ENCODE results near the gene TECR.
"Not testable (repeated sequence)": the region's sequence is repeated elsewhere in the genome, so short reads cannot be mapped to it uniquely, and the experiment has no call there.

The TECR gene

GRCh38 chr19:14599548-14600147 is 70.3 kb downstream of the TECR start:
- no peak for DNase-seq

- no peak for DNase-seq
Measured at GRCh38 chr19:14603990-14604387, 74.6 kb downstream of the TECR start.

GRCh38 chr19:14606627-14607026 is 77.2 kb downstream of the TECR start:
- no peak for DNase-seq

- DNase-seq, result no peak
Measured at GRCh38 chr19:14611051-14611450, 81.7 kb downstream of the TECR start.

- not testable (repeated sequence) for DNase-seq
Measured at GRCh38 chr19:14612242-14612641, 82.8 kb downstream of the TECR start.

- DNase-seq, result no peak
Measured at GRCh38 chr19:14612657-14613056, 83.3 kb downstream of the TECR start.

- not testable (repeated sequence) for DNase-seq
Measured at GRCh38 chr19:14613399-14614098, 84.2 kb downstream of the TECR start.

- no peak for DNase-seq
Measured at GRCh38 chr19:14614099-14614412, 84.7 kb downstream of the TECR start.

Data from stimulated activated CD4-positive, alpha-beta T cell treated with anti-CD3 and anti-CD28 coated beads, Interleukin-12 subunit alpha, Interleukin-12 subunit beta, amount 100 ng/mL, for 4 hours (primary cell).